Measurements from ENCODE around the gene PCDH10.

Gene PCDH10, protein sequence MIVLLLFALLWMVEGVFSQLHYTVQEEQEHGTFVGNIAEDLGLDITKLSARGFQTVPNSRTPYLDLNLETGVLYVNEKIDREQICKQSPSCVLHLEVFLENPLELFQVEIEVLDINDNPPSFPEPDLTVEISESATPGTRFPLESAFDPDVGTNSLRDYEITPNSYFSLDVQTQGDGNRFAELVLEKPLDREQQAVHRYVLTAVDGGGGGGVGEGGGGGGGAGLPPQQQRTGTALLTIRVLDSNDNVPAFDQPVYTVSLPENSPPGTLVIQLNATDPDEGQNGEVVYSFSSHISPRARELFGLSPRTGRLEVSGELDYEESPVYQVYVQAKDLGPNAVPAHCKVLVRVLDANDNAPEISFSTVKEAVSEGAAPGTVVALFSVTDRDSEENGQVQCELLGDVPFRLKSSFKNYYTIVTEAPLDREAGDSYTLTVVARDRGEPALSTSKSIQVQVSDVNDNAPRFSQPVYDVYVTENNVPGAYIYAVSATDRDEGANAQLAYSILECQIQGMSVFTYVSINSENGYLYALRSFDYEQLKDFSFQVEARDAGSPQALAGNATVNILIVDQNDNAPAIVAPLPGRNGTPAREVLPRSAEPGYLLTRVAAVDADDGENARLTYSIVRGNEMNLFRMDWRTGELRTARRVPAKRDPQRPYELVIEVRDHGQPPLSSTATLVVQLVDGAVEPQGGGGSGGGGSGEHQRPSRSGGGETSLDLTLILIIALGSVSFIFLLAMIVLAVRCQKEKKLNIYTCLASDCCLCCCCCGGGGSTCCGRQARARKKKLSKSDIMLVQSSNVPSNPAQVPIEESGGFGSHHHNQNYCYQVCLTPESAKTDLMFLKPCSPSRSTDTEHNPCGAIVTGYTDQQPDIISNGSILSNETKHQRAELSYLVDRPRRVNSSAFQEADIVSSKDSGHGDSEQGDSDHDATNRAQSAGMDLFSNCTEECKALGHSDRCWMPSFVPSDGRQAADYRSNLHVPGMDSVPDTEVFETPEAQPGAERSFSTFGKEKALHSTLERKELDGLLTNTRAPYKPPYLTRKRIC

DNA sequence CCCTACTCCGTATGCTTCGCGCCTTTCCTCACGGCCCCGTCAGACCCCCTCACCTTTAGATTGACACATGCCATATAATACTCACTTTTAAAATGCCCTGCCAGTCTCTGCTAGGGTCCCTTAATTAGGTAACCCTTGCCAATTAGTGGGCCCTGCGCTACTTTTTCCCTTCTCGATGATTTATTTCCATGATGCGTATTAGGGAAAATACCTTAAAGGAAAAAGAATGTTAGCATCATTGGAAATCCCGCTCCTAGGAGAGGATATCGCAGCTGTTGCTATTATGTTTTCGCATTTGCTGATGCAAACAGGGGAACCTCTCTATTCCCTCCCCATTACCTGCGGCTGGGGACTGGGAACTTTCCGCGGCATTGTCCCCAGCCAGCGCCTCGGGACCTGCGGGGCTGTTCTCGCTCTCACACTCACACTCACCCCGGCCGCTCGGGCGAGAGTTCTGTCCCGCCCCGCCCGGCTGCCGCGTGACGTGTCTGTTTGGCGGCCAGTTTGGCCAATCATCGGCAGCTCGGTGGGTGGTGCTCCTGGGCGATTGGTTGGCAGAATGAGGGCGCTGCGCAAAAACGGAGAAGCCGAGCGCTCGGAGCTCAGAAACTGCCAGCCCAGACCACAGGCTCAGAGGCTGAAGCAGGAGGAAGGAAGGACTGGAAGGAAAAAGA is at the start of gene PCDH10:
PCDH10 (plus strand) TSS at position 605 of the 674 bp plus-strand sequence. CDS start 847 bp downstream, outside the sequence.
- peak; percentile 77 for DNase-seq

DNA sequence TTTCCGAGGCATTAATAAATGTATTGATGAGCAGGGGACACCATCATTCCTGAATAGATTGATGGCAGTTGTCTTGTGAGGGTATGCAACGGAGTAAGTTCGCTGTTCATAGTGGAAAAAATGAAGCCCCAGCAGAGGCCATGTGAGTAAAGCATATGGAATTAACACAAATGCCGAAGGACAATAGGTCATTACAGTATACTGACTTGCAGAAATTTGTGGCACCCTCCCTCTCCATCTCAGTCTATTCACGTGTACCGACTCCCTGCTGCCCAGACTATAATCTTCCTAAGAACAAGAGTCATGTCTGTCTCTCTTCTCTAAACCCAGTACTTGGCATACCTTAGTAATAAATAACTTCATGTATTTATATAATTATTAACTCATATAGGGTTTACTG is 47.1 kb upstream of the PCDH10 start:
- no peak for DNase-seq

DNA sequence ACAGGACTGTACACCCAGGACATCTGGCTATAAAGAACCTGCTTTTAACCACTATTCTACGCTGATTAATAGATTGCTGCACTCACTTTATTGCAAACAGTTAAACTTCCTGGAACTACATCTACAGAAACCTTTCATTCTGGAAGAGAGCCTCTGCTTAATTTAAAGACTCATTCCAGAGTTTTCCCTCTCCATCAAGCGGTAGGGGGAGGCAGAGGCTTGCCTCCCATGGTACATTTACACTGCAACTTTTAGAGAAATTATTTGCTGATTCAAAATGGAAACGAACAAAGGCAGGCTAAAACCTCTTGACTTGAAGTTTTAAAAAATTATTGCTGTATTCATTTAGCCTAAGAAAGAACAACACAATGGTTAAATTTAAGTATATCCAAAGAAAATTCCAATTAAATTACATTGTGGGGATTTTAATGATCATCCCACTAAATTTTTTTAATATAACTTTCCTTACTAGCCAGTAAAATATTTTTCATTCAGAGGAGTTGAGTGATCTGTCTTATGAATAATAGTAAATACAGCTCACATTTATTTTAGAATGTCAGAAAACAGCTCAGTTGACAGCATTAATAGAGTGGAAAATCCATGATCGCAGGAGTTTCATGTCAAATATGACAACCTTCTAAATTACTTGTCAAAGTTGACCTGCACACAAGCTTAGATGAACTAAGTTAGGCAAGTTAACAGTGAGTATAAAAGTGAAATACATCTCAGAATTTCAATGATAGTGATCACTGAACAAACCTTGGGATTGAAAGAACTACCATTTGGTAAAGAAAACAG is 46.3 kb upstream of the PCDH10 start:
- no peak for DNase-seq

DNA sequence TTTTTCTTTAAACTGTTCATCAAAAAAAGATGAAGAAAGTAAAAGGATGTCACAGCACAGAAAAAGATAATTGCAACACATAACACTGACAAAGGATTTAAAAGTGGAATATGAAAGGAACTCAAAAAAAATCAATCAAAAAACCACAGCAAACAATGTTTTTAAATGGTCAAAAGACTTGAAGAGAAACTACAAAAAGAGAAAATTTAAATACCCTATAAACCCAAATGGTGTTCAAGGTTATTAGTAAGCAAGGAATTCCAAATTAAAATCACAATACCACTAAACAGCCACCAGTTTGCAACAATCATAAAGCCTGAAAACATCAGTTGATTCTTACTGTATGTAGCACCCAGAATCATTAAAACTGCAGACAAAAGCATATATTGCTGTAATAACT is 36.5 kb upstream of the PCDH10 start:
- DNase-seq, result no peak

DNA sequence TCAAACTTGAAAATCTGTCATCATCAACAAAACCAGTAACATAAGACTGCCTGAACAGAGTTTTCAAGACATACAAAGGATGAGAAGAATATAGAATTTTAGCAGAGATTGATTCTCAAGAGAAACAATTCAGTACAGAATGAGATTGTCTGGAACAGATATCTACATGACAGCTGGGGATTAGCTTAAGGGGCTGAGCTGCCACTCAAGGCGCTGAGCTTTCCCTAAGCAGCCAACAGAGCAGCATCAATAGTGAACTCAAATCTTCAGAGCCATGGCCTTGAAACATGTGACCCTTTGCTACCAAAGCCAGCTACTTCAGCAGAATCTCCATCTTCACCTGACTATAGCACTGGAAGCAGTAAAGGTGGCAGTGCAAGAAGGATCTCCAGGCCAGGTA is 24.3 kb upstream of the PCDH10 start:
- DNase-seq, result no peak

DNA sequence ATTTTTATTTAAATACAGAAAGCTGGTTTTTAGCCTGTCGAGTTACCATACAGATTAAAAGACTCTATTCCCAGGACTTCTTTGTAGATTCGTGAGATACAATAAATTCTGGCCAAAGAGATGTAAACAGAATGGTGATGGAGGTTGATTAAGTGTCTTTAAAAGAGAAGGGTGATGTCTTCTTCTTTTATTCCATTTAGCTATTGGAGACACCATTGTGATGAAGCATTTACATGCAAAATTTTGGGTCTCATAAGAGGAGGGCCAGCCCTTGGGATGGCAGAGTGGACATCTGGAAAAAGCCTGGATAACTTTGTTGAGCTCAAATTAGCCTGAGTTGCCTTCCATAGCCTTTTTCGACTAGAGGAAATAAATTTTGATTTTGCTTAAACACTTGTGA is 21.6 kb upstream of the PCDH10 start:
- no peak for DNase-seq

DNA sequence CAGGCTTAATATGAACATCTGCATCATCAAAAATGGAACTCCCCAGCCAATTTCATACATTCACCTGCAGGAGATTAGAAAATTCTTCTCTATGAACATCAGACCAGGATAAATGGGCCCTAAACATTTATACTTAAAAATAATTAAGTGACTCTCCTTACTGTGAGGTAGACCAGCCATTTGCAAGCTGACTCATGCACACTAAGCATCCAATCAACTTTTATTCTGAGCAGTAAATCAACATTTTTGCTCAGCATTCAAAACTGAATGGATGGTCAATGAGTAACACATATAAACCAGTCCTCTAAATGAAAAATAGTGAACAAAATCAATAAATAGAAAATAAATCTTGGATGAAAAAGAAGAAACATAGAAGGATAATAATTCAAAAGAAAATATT is 19.9 kb upstream of the PCDH10 start:
- DNase-seq, result no peak

DNA sequence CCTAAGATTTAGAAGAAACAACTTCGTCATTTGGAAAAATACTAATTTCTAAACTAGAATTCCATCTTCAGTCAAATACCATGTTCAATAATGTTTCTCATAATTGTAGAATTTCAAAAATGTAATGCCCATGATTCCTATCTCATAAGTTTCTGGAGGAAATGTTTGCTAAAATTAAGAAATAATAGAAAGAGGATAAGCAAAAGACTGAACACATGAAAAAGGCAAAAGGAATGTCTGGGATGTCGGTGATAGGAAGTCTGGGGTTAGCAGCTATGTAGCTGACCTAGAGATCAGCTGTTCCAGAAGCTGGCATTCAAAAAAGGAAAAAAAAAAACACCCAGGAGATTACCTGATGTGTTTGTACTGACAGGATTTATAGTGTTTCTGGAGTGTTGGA is 18.9 kb upstream of the PCDH10 start:
- no peak for DNase-seq

DNA sequence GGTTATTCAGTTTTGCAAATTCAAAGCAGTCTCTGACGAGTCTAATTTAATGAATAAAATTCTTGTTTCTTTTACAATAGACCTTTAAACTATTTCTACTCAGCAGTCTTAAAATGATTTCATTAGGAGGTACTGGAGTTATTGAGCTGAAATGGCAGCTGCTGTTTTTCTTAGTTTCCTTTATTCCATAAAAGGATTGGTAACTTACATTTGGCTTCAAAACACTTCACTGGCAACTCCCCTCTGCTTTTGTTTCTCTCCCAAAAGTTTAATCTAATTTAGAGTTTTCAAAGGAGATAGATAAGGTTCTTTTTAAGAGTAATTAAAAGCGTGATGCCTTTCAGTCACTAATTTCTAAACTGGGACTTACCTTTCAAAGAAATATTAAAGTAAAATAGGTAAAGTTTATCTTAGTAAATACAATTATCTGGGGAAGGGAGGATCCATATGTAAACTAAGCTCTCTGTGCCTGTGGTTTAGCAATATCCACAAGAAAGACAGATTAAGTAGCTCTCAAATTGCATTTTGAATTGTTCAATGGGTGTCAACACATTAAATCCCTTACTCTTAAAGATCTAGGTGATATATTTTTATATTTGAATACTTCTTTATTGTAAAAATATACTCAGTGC is 17.1 kb upstream of the PCDH10 start:
- DNase-seq, result no peak

DNA sequence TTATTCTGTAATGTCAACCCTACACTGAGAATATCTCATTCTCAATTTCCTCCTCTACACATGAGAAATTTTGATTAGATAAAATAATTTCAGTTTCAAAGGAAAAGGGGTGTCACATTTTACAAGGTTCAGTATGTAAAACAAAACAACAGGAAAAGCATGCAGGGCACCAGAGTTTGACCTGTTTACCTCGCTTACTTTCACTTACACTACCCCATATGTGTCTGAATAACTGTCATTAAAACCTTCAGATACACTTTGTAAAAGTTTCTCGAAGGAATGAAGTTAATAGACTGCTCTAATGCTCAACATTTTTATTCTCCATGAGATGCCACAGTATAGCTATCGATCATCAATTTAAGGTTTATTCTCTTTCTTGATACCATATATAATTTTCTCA is 12.3 kb upstream of the PCDH10 start:
- DNase-seq, result no peak

DNA sequence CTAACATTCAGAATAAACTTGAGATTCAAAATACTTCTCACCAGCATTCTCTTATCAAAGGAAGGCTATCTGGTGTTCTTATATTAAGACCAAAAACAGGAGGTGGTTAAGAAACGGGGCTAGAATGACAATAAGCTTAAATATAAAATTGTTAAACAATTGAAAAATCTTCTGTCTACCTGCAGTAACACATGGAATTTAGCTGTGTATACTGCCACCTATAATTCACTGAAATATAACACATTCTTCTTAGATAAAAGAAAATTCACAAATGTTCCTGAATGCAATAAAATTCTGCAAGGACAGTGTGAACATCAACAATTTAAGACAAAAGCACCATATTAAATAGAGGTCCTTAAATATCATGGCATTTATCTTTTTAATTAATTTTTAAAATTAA is 11.5 kb upstream of the PCDH10 start:
- no peak for DNase-seq

DNA sequence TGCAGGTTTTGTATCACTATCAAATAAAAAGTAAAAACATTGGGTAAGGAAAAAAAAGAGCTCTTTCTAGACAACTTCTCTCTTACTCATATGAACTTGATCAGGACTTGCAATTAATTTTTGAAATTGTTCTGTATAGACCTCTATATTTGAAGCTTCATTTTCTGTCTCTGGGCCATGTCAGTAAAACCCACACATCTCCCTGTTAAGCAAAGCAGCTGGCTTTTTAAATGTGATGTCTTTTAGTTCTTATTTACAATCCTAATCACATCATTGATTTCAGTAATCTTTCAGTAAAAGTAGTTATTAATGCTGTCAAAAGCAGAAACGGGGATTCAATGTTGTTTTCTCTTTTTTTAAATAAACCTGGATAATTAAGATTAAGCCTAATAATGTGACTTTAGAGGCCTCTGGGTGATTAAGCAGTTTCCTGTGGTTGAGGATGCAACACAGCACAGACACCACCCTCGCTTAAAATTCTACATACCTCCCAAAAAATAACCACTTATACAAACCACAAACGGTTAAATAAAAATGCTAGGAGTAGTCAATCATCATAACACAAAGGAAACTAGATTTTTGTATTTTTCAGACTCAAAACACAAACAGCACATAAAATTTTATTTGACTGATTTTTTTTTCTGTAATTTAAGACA is 5.2 kb upstream of the PCDH10 start:
- DNase-seq, result no peak

DNA sequence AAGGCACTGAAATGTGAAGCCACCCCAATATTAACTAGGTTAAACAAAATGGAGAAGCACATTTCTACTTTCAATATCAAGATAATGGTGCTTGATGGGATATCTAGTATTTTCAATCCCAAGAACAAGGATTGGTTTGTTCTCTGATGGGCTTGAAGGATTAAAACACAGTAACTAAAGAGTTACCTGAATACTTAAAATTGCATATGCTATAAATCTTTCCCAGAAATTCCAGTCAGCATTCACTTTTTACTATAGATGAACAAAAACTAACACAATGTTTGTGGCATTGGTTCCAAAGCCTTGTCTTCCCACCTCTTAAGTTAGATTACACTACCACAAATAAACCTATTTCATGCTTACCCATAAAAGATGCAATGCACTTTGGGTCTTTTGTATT is 3.9 kb upstream of the PCDH10 start:
- DNase-seq, result no peak

DNA sequence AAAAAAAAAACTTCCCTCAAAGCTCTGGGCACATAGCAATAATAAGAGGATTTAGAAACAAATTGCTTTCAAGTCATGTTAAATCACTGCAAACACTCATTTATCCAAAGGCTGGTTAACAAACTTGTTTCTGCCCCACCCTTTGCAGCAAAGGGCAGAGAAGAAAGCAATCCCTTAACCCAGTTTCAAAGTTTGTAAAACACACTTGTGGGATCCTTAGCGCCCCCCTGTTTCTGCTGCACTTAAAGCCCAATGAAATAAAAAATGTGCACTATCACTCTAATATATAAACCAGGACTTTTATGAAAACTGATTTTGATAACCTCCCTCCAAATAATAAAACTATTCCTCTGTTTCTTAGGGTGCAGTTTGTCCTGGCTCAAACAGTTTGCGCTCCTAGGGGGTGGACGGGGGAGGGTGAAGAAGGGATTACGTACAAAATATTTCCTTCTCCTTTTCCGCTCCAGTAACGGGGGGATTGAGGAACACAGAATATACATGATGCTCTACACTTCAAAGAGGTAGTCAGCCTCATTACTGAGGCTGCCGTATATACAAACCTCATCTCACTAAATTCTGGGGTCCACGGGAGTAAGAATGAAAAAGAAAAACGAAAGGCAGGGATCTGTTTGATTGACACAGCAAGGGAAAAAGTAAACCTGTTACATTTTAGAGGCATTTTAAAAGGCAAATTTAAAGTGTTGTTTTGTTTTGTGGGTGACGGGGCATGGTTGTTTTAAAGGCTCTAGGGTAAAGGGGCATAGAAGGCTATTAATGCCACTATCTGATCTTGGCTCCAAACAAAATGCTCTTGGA is 3.1 kb upstream of the PCDH10 start:
- DNase-seq, result no peak

DNA sequence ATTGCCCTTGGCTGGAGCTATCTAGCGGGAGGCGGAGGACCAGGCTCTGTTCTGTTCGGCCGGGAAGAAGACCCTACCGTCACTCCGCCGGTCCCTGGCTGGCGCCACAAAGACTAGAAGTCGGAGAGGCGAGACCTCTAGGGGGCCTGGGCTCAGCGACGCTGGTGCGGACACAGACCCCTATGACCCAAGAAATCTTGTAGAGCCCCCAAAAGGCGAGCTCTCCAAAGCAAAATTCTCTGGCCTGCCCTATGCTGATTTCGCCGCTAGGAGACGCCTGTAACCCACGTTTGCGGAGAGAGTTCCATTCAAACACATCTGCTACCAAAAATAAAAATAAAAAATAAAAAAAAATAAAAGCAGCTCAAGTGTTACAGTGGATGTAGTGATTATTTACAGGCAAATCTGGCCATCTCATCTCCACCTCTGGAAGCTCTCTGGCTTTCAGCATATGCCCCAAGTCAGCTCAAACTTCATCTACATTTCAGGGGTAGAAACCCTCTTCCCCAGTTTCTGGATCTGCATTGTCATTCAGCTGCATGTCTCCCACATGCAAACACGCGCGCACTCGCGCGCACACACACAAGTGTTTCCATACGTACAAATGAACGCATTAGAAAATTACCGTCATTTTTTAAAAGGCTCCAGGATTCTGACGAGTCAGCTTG is 2.4 kb upstream of the PCDH10 start:
- DNase-seq, result no peak

DNA sequence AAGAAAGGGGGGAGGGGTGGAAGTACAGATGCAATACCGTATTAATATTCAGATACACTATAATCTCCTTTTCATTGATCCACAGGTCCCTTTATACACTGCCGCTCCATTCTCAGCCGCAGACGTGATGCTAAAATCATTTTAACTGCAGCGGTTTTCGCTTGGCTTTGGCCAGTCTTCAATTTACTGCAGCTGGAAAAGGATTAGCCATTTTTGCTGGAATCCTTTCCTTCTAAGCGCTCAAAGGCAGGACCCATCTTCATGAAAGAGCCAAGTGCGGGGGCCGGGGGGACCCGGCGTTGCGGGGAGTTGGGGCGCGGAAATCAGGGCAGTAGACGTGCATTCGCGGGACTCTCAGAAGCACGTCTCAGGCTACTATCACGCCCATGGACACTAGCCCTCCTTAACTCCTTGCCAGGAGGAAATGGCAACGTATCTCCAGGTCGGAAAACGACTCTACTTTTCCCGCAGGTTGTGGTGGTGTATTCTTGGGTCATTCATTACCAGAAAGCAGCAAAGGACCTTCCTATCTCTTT is 1.7 kb upstream of the PCDH10 start:
- no peak for DNase-seq

DNA sequence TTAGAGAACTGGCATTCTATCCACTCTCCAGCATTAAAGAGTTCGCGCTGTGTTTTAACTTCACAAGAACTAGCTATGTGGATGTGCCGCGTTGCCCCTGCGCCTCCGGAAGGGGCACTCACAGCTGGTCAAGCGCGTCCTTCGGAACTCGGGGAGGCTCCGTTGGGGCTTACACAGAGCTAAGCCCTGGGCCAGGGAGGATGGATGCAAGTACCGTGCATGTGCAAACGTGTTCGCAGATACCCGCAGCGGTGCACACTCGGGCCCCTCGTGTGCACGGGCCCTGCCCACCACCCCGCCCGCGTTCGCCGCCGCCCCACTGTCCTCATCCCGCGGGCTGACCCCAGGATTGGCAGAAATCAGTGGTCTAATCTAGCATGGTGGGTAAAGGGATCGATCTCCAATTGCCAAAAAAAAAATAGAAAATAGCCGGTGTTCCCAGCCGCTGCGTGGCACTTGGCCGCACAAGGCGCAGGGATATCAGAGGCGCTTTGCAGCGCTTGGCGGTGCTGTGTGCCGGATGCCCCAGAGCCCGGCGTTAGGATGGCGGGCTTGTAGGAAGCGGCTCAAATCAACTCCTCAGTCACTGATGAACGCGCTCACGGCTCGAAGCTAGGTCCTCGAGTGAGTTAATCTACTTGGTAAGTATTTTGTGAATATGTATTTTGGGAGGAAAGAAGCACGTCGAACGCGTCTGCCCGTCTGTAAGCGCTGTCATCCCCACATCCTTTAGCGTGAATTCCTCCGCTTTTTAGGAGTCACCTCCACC is 989 bp upstream of the PCDH10 start:
- DNase-seq, result peak; percentile 26

DNA sequence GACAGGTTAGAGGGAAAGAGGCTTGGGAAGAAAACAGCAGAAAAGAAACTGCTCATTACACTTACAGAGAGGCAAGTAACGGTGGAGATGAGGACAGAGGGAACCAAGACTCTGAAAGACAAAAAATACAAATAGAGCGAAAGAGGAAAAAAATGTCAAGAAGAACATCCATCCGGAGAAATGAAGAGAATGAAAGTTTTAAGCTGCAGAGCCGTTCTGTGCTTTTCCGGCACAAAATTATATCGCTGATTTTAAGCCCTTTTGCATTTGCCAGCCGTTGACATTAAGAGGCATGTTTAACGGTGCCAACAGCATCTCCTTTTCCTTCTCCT is 236 bp downstream of the PCDH10 start:
- DNase-seq, result no peak

DNA sequence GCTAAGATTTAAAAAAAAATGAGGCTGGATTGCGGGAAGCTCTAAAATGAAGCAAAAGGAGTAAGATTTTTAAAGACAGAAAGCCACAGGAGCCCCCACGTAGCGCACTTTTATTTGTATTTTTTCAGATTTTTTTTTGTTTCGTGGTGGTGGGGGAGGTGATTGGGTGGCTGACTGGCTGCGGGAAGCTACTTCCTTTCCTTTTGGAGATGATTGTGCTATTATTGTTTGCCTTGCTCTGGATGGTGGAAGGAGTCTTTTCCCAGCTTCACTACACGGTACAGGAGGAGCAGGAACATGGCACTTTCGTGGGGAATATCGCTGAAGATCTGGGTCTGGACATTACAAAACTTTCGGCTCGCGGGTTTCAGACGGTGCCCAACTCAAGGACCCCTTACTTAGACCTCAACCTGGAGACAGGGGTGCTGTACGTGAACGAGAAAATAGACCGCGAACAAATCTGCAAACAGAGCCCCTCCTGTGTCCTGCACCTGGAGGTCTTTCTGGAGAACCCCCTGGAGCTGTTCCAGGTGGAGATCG is 908 bp downstream of the PCDH10 start:
- DNase-seq, result no peak
